SJCRH30 (cell line): Measurements from ENCODE around the gene LTF. TPM values are rescaled to one million over a fixed set of nuclear protein-coding genes. Genes with fewer than 3 reads are reported as not detected.

Experiments used
- DNase-seq, 2 experiments: peaks; one replicate each; pipeline ENCODE4 v3.0.0-alpha.2; 2015 to 2020
- H3K27ac ChIP-seq: fragments of 250-450 bp; sonication (Bioruptor Pico); 2 replicates; pipeline ENCODE4 v1.5.1; 2020; ENCODE audit warnings: mild to moderate bottlenecking, moderate library complexity
- H3K27me3 ChIP-seq: fragments of 250-450 bp; sonication (Bioruptor Pico); 2 replicates; pipeline ENCODE4 v1.5.1; 2020; ENCODE audit warnings: mild to moderate bottlenecking, moderate library complexity
- H3K36me3 ChIP-seq: fragments of 250-450 bp; sonication (Bioruptor Pico); 2 replicates; pipeline ENCODE4 v1.5.1; 2020; ENCODE audit warnings: mild to moderate bottlenecking, moderate library complexity
- H3K4me1 ChIP-seq: fragments of 250-450 bp; sonication (Bioruptor Pico); 2 replicates; pipeline ENCODE4 v1.5.1; 2020; ENCODE audit warnings: mild to moderate bottlenecking, moderate library complexity
- H3K4me3 ChIP-seq: fragments of 250-450 bp; sonication (Bioruptor Pico); 2 replicates; pipeline ENCODE4 v1.5.1; 2020; ENCODE audit warnings: mild to moderate bottlenecking, moderate library complexity
- H3K9me3 ChIP-seq: fragments of 250-450 bp; sonication (Bioruptor Pico); replicated peaks from 2 replicates; pipeline ENCODE4 v1.5.1; 2020; ENCODE audit warnings: mild to moderate bottlenecking, moderate library complexity
- total RNA-seq: library from RNA; depleted of rRNA; stranded (reverse); fragments of >200 nt; shearing (Covaris generic); gene quantifications from 2 replicates; pipeline ENCODE4 v1.2.3, GENCODE V29; 2014

Gene LTF
- total RNA-seq, 1 experiment from 2014 or later: not detected

- Histone ChIP-seq H3K27me3 (no peaks in the 10 kb centered on the region), H3K36me3 (no peaks in the 10 kb centered on the region), H3K27ac (no peak overlapping the region)
These were observed 2.2 kb upstream of the LTF start for GRCh38 chr3:46466871-46467403.

DNA sequence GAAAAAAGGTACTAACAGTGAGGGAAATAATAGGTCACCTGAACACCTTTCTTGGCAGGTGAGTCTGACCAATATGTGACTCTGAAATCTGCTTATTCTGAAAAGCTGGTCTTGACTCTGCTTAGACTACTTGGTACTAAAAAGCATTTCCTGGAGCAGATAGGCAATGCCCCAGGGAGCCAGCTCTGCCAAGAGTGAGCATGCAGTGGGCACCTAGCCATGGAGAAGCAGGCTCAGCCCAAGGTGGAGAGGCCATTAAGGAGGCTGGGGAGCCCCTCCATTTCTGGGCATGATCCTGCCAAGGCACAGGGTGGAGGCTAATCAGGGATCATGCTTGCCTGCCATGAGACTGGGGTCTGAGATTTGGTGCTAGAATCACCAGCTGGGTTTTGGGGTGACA is 1.6 kb upstream of the LTF start:
- Histone ChIP-seq H3K27me3 (no peaks in the 10 kb centered on the region), H3K4me1 (no peaks in the 10 kb centered on the region), H3K36me3 (no peaks in the 10 kb centered on the region), H3K4me3 (no peak overlapping the region), H3K27ac (no peak overlapping the region), H3K9me3 (no peaks in the 10 kb centered on the region)
- no peak for DNase-seq

More at GRCh38 chr3:46466871-46467403, 2.2 kb upstream of the LTF start:
- no peaks in the 10 kb centered on the region for H3K9me3 ChIP-seq
- H3K4me3 ChIP-seq: no peak overlapping the region
- no peak for DNase-seq
- no peaks in the 10 kb centered on the region for H3K4me1 ChIP-seq

- DNase-seq: no peak
These were observed 453 bp upstream of the LTF start for GRCh38 chr3:46465196-46465520.

DNA sequence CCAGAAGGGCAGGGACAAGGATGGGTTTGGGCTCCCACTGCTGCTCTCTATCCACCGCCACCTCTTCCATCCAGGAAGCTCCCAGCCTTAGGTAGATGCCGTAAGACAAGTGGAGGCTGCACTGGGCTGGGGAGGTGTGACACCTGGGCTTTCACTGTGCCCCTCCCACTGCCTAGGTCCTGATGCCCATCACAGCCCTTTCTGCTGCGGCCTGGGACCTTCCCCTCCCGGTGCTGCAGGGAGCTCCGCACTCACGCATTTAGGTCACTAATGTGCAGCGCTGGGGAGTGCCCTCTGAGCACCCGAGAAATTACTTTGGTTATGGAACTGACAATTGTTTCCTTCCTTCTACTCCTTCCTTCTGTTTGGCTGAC is 850 bp downstream of the LTF start:
- DNase-seq: no peak
- Histone ChIP-seq H3K27ac (no peak overlapping the region), H3K36me3 (no peaks in the 10 kb centered on the region), H3K4me3 (no peak overlapping the region), H3K4me1 (no peaks in the 10 kb centered on the region), H3K9me3 (no peaks in the 10 kb centered on the region), H3K27me3 (no peaks in the 10 kb centered on the region)

More at GRCh38 chr3:46465196-46465520, 453 bp upstream of the LTF start:
- Histone ChIP-seq H3K4me3 (no peak overlapping the region), H3K36me3 (no peaks in the 10 kb centered on the region), H3K27ac (no peak overlapping the region), H3K27me3 (no peaks in the 10 kb centered on the region), H3K4me1 (no peaks in the 10 kb centered on the region), H3K9me3 (no peaks in the 10 kb centered on the region)

DNA sequence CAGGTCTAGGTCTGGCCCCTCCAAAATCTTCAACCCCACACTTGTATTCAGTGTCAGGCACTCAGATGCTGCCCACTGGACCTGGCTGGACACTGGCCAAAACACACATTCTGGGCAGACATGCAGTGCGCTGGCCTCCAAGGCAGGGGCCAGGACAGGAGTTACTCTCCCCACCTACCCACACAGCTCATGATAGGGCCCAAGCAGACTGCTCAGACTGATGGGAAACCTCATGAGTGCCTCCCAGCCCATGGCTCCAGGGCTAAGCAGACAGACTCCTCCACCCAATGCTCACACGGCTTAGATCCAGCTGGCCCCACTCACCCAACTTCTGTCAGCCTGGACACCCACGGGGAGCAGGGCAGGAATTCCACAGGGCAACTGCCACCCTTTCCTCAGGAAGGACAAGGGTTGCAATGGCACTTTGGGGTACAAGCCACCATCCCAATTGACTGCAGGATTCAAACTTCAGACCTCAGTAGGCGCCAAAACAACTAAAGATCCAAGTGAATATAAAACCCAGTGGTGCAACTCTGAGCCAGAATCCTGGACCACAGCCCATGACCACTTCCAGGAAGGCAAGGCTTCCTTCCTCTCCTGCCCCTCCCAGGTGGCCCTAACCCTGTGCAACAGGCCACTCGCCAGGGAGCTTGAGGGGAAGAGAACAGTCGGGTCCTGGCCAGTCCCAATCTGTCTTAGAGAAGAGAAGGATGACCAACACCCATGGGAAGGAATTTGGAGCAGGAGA is 1.4 kb downstream of the LTF start:
- DNase-seq: no peak
- Histone ChIP-seq H3K4me3 (no peak overlapping the region), H3K27ac (no peak overlapping the region), H3K27me3 (no peaks in the 10 kb centered on the region), H3K36me3 (no peaks in the 10 kb centered on the region), H3K9me3 (no peaks in the 10 kb centered on the region), H3K4me1 (no peaks in the 10 kb centered on the region)

DNA sequence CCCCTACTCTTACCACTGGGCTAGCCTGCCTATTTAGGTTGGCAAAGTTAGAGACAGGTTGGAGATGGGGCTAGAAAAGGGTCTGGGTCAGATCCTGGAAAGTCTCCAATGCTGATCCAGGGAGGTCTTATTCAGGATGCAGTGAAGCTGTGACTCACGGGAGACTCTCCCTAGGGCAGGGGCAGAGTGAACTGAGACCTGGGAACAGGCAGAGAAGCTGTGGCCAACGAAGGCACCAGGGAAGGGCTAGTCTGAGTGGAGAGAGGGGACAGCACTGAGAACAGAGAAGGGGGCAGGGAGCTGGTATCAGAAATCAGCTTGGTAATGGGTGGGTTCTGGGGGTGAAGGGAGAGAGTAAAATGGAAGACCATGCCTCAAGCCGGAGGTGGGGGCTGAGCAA is 2.2 kb downstream of the LTF start:
- Histone ChIP-seq H3K4me1 (no peaks in the 10 kb centered on the region), H3K27me3 (no peaks in the 10 kb centered on the region), H3K36me3 (no peaks in the 10 kb centered on the region), H3K9me3 (no peaks in the 10 kb centered on the region), H3K27ac (no peak overlapping the region), H3K4me3 (no peak overlapping the region)
- no peak for DNase-seq

DNA sequence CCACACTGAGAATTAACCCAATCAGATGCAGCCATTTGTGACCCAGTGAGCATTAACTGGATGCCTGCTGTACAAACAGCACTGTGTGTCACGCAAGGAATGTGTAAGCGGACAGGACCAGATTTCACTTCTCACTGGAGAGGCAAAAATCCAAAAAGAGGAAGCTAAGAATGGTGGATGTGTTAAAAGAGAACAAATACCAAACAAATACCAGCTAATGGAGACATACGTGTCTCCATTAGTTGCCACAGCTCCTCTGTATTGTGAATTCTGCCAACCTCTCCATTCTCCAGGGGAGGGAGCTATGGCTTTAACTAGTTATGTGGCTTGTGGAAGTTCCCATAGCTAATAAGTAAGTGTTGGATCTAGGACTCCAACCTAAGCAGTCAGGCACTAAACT is 2.6 kb downstream of the LTF start:
- peak in 1 of 2 experiments; percentile 4 for DNase-seq
- Histone ChIP-seq H3K9me3 (no peaks in the 10 kb centered on the region), H3K4me3 (no peak overlapping the region), H3K27me3 (no peaks in the 10 kb centered on the region), H3K27ac (no peak overlapping the region), H3K4me1 (no peaks in the 10 kb centered on the region), H3K36me3 (no peaks in the 10 kb centered on the region)

DNA sequence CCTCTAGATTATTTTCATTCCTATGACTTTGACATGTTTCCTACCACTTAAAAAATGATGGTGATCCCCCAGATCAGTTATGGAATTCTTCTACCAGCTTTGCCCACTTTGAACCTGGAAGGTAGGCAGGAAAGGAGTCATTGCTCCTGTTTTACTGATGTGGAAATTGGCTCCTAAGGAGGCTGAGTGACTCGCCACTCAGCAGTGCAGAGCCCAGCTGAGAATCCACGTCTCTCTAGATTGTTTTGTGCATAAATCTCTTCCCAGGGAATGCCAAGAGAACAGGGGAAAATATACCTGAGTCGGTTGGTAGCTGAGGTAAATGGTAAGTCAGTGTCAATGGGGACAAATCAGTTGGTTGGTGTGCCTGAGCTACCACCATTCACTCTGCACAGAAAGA is 4.7 kb downstream of the LTF start:
- H3K4me3 ChIP-seq: no peak overlapping the region
- no peaks in the 10 kb centered on the region for H3K4me1 ChIP-seq
- H3K36me3 ChIP-seq: no peaks in the 10 kb centered on the region
- H3K9me3 ChIP-seq: no peaks in the 10 kb centered on the region
- no peaks in the 10 kb centered on the region for H3K27me3 ChIP-seq
- no peak for DNase-seq
- H3K27ac ChIP-seq: no peak overlapping the region

DNA sequence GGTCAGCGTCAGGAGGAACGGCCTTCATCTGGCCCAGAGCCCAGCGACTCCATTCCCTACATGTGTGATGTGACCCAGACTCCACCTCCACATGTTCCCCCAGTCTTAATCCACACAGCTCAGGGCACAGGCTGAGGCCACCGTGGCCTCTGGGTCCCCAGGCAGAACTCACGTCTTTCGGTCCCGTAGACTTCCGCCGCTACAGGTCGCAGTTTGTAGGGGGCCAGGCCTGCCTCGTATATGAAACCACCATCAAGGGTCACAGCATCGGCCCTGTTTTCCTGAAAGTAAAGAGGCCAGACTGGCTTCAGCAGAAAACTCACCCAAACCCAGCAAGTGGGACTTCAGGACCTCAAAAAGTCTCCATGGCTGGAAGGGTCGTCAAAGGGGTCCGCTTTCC is 8.6 kb downstream of the LTF start:
- no peaks in the 10 kb centered on the region for H3K36me3 ChIP-seq
- no peak for DNase-seq

GRCh38 chr3:46455231-46456115 is 9.2 kb downstream of the LTF start:
- H3K27ac ChIP-seq: no peak overlapping the region
- no peak overlapping the region for H3K4me3 ChIP-seq
- no peaks in the 10 kb centered on the region for H3K27me3 ChIP-seq
- no peaks in the 10 kb centered on the region for H3K4me1 ChIP-seq
- H3K36me3 ChIP-seq: no peaks in the 10 kb centered on the region
- DNase-seq: no peak
- no peaks in the 10 kb centered on the region for H3K9me3 ChIP-seq

More for the DNA sequence above, 8.6 kb downstream of the LTF start:
- Histone ChIP-seq H3K4me3 (no peak overlapping the region), H3K4me1 (no peaks in the 10 kb centered on the region), H3K9me3 (no peaks in the 10 kb centered on the region), H3K27ac (no peak overlapping the region), H3K27me3 (no peaks in the 10 kb centered on the region)

DNA sequence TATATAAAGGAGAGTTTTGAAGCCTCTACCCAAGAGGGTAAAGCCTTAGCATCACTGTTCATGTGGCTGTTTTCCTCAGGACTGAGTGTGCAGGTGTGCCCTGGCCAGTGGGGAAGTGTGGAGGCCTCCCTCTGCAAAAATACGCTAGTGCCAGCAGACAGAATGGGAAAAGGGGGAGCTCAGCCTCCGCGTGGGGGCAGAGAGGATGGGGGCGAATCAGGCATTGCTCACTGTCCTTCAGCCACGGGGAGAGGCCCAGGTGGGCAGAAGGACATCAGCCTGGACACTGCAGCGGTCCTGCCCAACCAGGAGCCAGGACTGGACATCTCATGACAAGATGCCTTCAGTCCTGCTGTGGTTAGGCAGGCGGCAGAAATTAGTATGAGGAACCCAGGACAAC is 10.1 kb downstream of the LTF start:
- Histone ChIP-seq H3K9me3 (no peaks in the 10 kb centered on the region), H3K27ac (no peak overlapping the region), H3K4me1 (no peaks in the 10 kb centered on the region), H3K27me3 (no peaks in the 10 kb centered on the region), H3K36me3 (no peaks in the 10 kb centered on the region), H3K4me3 (no peak overlapping the region)
- DNase-seq: no peak

DNA sequence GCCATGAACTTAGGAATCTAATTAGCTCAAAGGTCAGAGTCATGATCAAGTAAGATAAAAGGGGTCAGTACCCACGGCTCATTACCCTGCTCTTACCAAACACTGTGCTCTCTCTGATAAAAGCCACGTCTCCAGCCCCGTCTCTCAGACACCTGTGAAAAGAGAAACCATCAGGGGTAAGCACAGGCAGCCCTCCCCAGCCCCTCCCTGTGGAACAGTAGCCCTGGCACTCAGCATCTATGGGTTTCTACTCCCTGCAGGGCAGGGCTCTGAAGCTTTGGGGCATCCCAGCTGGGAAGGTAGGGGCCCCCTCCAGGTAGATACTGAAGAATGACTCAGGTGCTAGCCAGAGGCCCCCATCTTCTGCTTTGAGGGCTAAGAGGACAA is 10.5 kb downstream of the LTF start:
- Histone ChIP-seq H3K9me3 (no peaks in the 10 kb centered on the region), H3K36me3 (no peaks in the 10 kb centered on the region), H3K4me1 (no peaks in the 10 kb centered on the region), H3K27me3 (no peaks in the 10 kb centered on the region), H3K27ac (no peak overlapping the region), H3K4me3 (no peak overlapping the region)
- no peak for DNase-seq

- Histone ChIP-seq H3K4me3 (no peak overlapping the region), H3K27ac (no peak overlapping the region), H3K9me3 (no peaks in the 10 kb centered on the region), H3K36me3 (no peaks in the 10 kb centered on the region), H3K4me1 (no peaks in the 10 kb centered on the region), H3K27me3 (no peaks in the 10 kb centered on the region)
- DNase-seq: no peak
These were observed 11.0 kb downstream of the LTF start for GRCh38 chr3:46453526-46454208.

- Histone ChIP-seq H3K9me3 (no peaks in the 10 kb centered on the region), H3K36me3 (no peaks in the 10 kb centered on the region), H3K4me1 (no peaks in the 10 kb centered on the region), H3K27ac (no peak overlapping the region), H3K27me3 (no peaks in the 10 kb centered on the region), H3K4me3 (no peak overlapping the region)
- DNase-seq: peak in 1 of 2 experiments; percentile 22
These were observed 14.8 kb downstream of the LTF start for GRCh38 chr3:46449755-46450552.
